Upper lobe of left lung (tissue), 4 donors: ENCODE data around the gene MAGI2.

ENCODE experiments used
- CTCF ChIP-seq, 6 experiments: fragments of 450-650 bp in 4 of 6; fragments of 200-600 bp in 2 of 6; sonication (generic) in 2 of 6; IDR thresholded peaks; one replicate each; pipeline ENCODE4 v1.5.1; 2016 to 2019; ENCODE audit warnings: antibody characterized with exemption in 6 of 6
- EP300 ChIP-seq, 4 donors: sonication (generic); formaldehyde crosslinking; IDR thresholded peaks; one replicate each; pipeline ENCODE4 v1.5.1; 2017; ENCODE audit warnings: antibody characterized with exemption in 4 of 4, control low read depth in 2 of 4
- POLR2A ChIP-seq, 4 donors: fragments of 450-650 bp; IDR thresholded peaks; one replicate each; pipeline ENCODE4 v1.5.1; 2016 to 2017; ENCODE audit warnings: antibody characterized with exemption in 4 of 4, mild to moderate bottlenecking in 2 of 4
- POLR2AphosphoS5 ChIP-seq, 2 donors: sonication (generic); formaldehyde crosslinking; IDR thresholded peaks; one replicate each; pipeline ENCODE4 v1.5.1; 2017; ENCODE audit warnings: antibody characterized with exemption in 2 of 2

- TF ChIP-seq POLR2A (IDR thresholded peaks at IDR 0.05): no peak
- TF ChIP-seq CTCF (IDR thresholded peaks at IDR 0.05): no peak
- no peak for TF ChIP-seq POLR2AphosphoS5 (IDR thresholded peaks at IDR 0.05)
- TF ChIP-seq EP300 (IDR thresholded peaks at IDR 0.05): no peak
Measured at GRCh38 chr7:79500759-79501158, 47.3 kb upstream of the MAGI2 start.
